GM19035 (cell line): ENCODE data around the gene RBM17.
"Not testable (repeated sequence)": the region's sequence is repeated elsewhere in the genome, so short reads cannot be mapped to it uniquely, and the experiment has no call there.

Source experiments
- ATAC-seq: cut with Tn5 transposase; IDR thresholded peaks from one replicate; pipeline ENCODE4 v1.9.1; 2021; ENCODE audit not compliant: unreplicated experiment

RBM17 gene

DNA sequence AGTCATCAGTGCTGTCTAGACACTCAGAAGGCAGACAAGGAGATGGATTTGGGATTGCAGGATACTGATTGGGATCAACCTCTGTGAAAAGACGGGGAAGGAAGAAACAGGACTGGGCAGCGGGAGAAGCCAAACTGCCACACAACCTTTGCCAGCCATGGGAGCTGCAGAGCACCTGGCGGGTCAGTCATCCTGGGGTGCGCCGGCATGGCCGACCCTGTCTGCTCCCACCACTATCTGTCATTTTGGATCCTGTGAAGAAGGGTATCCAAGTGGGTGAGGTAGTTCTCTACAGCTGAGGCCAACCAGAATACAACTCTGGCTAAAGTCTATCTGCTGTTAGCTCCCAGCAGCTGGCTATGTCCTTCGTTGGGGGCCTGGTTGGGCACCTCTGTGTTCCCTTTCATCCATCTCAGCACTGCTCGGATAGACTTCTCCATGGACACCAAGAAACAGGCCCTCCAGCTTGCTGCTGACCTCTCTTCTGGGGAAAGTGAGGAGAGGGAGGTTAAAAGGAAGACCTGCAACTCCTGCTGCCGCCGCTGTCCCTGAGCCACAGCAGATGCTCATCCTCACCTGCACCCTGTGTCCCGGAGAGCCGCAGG is 11.7 kb upstream of the RBM17 start:
- ATAC-seq = no peak

DNA sequence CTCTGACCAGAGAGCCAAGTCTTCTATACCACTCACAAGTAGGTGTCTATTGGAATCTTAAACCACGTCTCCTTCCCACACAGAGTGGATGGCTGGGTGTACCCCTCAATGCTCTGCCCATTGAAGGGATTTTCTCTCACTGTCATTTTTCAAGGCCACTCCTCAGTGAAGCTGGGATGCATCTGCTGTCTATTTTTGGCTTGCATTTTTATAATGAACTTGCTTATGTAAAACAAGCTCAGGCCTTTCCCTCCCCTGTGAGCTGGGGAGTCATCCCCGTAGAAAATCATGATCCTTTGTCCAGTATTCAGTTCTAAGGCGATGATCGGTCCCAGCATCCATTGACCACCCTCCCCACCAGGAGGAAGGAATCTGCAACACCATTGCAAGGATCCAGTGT is 9.8 kb upstream of the RBM17 start:
- ATAC-seq = no peak

DNA sequence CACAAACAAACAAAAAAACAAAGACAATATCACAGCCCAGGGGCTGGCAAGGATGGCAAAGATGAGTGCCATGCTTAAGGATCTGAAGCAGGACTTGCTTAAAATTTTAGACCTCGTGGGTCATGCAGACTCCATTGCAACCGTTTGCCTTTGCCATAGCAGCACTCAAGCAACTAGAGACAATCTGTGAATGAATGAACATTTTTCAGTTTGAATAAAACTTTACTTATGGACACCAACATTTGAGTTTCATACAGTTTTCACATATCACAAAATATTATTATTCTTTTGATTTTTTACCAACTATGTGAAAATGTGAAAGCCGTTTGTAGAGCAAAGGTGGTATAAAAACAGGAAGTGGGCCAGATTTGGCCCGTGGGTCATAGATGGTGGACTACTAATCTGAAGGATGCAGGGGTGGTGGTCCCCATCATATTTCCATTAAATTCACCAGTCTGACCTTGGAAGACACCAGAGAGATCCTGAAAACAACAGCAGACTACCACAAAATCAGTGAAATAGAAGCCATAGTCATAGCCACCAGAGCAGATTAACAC is 8.3 kb upstream of the RBM17 start:
- no peak for ATAC-seq

DNA sequence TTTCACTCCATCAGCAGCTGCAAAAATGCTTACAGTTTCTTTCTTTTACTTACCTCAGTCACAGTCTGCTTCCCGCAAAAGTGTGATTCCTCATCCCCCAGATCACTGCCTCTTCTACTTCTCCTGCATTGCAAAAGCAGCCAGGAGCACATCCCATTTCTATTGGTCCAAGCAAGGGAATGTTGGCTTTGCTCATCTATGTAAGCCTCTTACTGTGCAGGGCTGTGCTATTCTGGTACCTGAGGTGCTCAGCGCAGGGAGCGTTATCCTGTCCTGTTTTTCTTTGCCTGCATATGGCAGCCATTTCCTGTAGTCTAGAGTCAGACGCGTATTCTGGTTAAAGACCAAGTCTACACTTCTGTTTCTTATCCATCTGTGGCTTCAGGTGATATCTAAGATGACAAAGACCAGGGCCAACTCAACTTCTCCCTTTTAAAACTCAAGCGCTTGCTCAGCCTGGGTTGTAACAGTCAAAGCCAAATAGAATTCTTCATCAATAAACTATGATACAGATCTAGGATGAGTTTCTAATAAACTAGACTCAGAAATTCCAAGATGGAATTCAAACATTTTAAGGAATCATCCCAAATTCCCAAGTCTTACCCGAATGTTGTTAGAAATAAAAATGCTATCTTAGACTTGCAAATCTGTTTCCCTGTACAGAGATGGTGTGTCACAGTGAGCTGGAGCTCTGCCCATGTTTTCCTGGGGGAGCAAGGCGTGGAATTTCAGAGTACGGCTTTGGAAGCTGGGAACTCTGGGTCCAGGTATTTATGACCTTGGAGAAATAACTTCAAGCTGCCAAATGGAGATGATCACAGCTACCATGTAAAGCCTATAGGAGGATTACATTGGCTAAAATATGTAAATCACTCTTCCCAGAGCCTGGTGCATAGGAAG is 6.1 kb upstream of the RBM17 start:
- ATAC-seq = no peak

DNA sequence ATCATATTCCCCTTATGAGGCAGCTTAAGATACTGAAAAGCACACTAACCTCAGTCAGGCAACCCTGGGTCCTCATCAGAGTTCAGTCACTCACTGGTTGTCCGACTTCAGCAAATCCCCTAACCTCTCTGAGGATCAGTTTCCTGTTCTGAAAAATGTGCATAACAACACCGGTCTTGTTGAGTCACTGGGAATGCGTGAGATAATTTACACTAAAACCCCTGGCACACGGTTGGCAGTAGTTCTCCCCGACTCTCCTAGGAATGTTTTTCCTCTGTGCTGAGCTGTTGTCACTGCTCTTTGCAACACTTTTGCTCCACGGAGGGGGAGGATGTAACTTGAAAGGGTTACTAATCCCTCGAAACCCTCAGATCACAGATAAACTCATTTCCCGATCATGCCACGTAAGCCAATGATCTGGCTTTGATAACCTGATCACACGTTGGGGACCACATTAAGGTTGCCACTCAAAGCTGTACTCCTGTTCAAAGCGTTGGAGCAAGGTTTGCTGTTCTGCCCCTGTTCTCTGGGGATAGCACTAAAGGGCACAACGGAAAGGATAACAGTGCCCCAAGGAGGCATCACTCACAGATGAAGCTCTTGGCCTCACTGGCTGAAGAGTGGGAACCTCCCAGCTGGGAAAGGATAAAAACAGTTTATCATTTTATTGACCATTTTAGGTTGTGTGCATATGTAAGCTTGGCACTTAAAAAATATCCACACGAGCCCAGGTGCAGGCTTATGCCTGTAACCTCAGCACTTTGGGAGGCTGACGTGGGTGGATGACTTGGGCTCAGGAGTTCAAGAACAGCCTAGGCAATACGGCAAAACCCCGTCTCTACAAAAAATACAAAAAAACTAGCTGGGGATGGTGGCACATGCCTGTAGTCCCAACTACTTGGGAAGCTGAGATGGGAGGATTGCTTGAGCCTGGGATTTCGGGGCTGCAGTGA is 5.0 kb upstream of the RBM17 start:
- ATAC-seq = no peak

DNA sequence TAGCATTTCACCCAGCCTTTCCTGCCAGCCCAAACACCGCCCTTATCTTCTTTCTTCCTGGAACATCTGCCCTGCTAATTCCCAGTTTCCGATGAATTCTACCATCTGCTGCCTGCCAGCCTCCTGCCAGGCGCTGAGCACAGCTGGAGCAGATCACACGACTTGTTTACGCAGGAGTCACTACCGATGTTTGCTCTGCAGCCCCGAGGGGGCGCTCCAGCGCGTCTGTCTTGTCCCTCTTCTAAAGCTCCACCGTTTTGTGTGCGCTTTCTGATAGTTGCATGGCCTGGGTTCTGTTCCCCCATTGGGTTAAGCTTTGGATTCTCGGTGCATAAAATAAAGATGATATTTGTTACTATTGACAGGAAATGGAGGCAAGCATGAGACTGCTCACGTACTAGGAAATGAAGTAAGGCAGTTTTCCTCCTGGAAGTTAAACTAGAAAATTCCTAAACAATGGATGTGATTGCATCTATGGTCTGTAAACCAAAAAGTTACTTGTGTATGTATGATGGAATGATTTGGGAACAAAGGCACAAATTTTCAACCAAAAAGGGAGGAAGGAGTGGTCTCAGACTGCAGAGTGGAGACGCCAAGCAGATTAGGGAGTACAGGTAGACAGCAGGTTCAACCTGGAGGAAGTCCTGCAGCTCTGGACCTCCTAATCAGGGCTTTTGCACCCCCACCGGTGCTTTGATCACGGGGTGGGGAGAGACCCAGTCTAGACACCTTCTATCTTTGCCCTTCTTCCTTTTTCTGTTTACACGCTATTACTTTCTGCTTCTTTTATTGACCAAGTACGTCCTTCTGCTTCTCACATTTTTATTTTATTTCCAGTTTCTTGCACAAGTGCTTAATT is 2.2 kb upstream of the RBM17 start:
- peak; percentile 29 for ATAC-seq

DNA sequence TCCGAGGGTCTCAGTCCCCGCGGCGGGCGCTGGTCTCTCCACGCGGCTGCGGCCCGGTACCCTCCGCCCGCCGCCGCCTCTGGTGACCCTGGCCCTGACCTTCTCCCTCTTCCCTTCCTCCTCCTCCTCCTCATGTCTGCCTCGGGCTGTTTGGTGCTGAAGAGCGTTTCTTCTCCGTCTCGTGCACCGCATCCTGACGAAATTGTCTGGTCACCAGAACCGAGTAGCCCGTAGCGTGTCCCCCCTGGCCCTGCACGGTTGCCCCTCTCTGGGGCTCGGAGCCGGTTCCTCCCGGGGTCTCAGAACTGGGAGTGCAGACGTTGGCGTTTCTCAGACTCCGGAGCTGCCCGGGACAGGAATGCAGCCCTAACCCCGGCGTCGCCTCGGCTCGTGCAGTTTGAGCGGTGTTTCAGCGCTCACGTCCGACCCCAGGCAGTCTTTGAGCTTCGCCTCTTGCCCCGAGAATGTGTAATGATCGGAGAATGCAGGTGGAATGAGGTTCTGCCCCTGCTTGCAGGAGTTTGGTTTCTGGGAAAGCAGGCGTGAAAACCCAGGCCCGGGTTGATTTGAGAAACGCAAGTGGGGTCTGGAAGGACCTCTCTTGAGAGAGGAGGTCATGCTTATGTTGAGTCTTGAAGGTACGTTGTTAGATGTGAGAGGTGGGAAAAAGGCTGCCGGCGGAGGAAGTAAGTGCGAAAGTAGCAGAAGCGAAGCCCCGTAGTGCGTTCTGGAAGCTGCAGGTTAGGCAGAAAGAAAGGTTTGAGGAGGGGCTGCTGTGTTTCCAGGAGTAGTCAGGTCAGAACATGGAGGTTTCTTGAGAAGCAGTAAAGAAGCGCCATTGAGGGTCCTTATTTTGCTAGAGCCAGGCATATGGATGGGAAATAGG is 743 bp downstream of the RBM17 start:
- peak; percentile 32 for ATAC-seq

DNA sequence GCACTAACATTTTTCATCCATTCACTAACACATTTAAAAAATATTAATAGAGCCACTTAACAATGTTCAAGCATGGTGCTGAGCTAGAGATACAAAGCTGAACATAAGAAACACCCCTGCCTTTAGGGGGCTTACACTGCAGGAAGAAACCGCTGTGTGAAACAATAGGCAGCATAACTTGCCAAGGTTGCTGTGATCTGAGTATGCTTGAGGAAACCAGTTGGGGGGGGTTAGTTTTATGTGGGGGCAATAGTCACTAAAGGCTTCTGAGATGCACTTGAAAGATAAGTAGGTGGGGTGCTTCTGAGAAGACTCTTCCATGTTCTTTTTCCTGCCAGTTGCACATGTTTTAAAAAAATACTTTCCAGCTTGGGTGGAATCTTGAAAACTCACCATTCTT is 2.8 kb downstream of the RBM17 start:
- ATAC-seq = no peak

DNA sequence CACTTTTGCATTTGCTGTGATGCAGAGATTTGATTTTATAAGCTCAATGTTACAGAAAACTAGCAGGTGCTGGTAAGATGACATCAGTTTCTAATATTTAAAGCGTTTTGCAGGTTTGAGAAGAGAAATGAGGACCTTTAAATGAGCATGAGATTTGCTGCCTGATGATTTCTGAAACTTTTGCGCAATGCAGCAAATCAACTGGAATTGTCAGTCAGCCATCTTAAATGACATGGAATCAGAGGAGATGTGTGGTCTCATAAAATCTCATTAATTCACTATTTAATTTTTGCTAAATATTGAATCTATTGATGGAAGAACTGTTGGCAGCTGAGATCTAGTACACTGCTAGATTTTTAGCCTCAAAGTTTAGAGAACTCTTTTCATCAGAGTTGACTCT is 3.9 kb downstream of the RBM17 start:
- no peak for ATAC-seq

DNA sequence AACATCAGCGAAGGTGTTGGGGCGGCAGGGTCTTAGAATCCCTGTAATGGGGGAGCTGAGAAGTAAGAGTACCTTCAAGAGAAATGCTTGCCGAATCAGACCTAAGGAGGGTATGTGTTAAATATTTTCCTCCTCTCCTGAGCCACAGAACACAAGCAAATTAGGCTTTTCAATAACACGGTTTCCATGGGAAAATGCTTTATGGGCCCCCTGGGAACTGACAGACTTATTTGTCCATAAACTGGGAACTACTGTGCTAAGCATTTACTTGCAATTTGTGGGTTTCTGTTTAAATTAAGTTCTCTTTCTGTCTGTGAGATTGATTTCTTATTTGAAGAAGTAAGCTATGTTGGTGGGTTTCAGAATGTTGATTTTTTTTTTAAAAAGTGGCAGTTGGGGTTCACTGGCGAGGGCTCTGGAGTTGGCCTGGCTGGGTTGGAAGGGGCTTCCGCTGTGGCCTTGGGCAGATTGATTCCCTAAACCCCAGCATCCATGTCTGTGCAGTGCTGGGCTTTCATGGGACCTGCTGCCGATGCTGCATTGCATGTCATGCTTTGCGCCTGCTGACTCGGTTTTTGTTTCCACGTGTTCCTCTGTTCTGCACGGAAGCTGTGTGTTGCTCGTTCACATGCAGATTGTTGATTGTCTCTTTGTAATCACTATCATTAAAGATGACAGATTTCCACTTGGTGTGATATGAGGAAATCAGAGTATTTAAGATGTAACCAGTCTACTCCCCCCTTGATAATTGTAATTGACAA is 7.2 kb downstream of the RBM17 start:
- ATAC-seq = no peak

DNA sequence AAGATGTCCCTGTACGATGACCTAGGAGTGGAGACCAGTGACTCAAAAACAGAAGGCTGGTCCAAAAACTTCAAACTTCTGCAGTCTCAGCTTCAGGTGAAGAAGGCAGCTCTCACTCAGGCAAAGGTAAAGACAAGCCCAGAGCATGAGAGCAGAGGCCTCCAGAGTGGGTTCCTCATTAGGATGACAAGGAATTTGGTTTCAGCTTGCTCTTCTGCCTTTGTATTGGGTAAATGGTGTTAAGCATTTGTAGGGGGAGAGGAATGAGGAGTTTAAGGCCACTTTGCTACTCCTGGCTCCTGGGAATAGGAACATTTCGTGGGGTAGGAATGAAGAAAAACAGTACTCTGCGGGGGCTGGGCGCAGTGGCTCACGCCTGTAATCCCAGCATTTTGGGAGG is 8.2 kb downstream of the RBM17 start:
- no peak for ATAC-seq

DNA sequence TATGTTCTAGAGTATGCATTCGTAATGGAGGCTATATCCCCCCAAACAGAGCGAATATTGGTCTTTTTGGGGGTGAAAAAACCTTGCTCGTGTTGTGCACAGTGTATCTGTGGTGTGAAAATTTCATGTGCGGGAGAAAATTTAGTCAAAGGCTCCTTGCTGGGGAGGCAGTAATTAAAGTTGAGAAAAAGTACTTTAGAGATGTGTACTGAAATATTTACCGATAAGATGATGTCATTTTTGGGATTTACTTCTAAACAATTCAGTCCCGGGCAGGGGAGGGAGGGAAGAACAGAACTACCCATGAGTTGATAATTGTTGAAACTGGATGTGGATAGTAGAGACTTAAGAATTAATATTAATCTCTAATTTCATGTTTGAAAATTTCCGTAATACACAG is 9.3 kb downstream of the RBM17 start:
- no peak for ATAC-seq

DNA sequence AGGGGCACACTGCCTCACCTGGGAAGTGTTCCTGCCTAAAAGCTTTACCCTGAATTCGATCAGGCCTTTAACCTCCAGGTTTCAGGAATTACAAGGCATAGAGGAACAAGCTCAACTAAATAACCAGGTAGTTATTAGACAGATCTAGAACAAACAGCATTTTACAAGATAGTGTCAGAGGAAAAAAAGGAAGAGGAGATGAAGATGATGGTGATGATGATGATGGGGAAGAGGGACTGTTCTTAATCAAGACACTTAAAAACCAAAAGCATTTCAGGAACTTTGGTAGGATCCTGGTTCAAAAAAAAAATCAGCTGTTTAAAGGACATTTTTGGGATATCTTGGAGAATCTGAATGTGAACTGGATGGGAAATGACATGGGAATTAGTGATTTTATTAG is 11.5 kb downstream of the RBM17 start:
- no peak for ATAC-seq

DNA sequence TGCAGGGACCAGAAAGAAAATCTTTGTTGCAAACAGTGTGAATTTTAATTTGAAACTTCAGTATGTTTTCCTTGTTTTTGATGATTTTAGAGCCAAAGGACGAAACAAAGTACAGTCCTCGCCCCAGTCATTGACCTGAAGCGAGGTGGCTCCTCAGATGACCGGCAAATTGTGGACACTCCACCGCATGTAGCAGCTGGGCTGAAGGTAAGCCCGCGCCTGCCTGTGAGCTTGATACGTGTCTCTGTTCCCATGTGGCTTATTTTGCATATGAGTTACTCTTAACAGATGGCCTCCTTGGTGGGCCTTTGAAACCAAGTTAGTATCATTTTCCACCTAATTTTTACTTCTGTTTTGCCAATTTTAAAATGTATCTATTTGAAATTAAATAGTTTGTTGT is 12.3 kb downstream of the RBM17 start:
- ATAC-seq = peak; percentile 94

DNA sequence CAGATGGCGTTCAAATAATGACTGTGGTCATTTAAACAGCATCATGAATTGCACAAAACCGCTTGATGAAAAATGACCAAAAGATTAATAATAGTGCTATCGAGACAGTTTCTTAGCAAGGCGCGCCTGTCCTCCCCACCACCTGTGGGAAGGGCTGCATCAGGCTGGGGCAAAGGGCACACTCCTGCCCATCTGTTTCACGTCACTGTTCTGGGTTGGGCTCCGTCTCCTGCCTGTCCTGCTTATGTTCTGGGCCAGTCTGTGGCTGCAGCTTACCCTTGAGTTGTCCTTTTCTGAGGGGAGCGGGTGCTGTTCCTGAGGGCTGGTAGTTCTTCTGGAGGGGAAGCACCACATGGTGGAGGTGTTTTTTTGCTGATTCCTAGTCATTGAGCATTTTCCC is 13.3 kb downstream of the RBM17 start:
- no peak for ATAC-seq

DNA sequence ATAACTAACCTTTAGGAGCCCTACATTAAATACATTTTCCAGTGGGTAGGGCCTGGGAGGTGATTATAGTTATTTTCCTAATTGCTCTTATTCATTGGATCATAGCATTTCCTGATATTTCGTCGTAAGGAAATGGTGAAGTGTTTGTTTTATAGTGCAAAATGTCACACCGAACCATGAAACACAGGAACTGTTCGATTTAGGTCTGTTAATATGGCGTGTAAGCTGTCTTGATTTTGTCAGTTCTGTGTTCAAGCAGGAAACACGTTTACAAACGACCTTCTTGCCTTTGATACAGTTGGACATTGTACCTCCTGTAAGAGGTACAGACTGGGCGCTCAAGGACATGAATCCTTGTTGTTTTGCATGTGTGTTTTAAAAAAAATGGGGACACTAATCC is 14.8 kb downstream of the RBM17 start:
- no peak for ATAC-seq

DNA sequence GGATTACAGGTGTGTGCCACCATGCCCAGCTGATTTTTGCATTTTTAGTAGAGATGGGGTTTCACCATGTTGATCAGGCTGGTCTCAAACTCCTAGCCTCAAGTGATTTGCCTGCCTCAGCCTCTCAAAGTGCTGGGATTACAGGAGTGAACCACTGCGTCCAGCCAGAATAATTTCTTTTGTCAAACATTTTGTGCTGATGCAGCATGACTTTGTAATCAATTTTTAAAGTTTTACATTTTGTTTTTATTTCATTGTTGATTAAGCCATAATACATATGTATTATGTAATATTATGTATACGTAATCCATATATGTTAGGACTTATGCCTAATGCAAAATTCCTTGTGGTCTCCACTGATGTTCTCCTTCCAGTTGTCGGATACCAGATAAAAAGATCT is 18.8 kb downstream of the RBM17 start:
- ATAC-seq = not testable (repeated sequence)

DNA sequence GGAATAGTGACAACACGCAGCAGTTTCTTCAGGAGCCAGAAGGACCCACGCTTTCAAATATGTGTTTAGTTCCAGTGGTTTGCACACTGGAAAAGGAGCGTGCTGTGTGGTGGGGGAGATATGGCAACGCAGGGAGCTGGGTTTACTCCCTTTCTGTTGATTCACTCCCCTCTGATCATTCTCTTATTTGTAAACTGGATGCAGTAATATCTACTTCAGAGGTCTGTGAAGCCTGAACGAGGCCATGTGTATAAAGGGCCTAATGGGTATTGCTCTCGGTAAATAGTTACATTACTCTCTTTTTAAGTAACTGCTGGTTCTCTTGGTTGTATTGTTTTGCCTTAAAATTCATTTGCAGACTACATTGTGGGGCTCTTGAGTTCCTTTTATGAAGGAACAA is 19.2 kb downstream of the RBM17 start:
- no peak for ATAC-seq
